GM23248 (cell line): ENCODE measurements around the gene GTF3C5. TPM values are rescaled to one million over a fixed set of nuclear protein-coding genes. Genes with fewer than 3 reads are reported as not detected.
"Not testable (repeated sequence)": the region's sequence is repeated elsewhere in the genome, so short reads cannot be mapped to it uniquely, and the experiment has no call there.

ENCODE experiments used
- DNase-seq: peaks from one replicate; pipeline ENCODE4 v3.0.0-alpha.2; 2015
- H2AFZ ChIP-seq: fragments of 200-600 bp; sonication (generic); 2 replicates; pipeline ENCODE4 v1.6.1; 2016; ENCODE audit warnings: antibody characterized with exemption
- H3F3A ChIP-seq: fragments of 200-600 bp; sonication (generic); 2 replicates; pipeline ENCODE4 v1.6.1; 2016; ENCODE audit warnings: mild to moderate bottlenecking, antibody characterized with exemption, mixed run types; ENCODE audit not compliant: insufficient read depth
- H3K27ac ChIP-seq: fragments of 200-600 bp; sonication (generic); 2 replicates; pipeline ENCODE4 v1.5.1; 2016; ENCODE audit warnings: mild to moderate bottlenecking
- H3K27me3 ChIP-seq: fragments of 200-600 bp; sonication (generic); replicated peaks from 2 replicates; pipeline ENCODE4 v1.6.1; 2016; ENCODE audit warnings: mild to moderate bottlenecking; ENCODE audit not compliant: insufficient read depth
- H3K36me3 ChIP-seq: fragments of 200-600 bp; sonication (generic); 2 replicates; pipeline ENCODE4 v1.6.1; 2016; ENCODE audit warnings: low read depth, mild to moderate bottlenecking
- H3K4me1 ChIP-seq: fragments of 200-600 bp; sonication (generic); 2 replicates; pipeline ENCODE4 v1.6.1; 2016; ENCODE audit warnings: mild to moderate bottlenecking; ENCODE audit not compliant: insufficient read depth
- H3K4me2 ChIP-seq: fragments of 200-600 bp; sonication (generic); one replicate; pipeline ENCODE4 v1.6.1; 2016; ENCODE audit warnings: mild to moderate bottlenecking; ENCODE audit not compliant: unreplicated experiment
- H3K4me3 ChIP-seq: fragments of 200-600 bp; sonication (generic); 2 replicates; pipeline ENCODE4 v1.5.1; 2016; ENCODE audit warnings: mild to moderate bottlenecking
- H3K79me2 ChIP-seq: fragments of 200-600 bp; sonication (generic); 2 replicates; pipeline ENCODE4 v1.6.1; 2016; ENCODE audit warnings: mild to moderate bottlenecking; ENCODE audit not compliant: insufficient read depth
- H3K9ac ChIP-seq: fragments of 200-600 bp; sonication (generic); 2 replicates; pipeline ENCODE4 v1.6.1; 2016; ENCODE audit warnings: mild to moderate bottlenecking
- H3K9me2 ChIP-seq: fragments of 200-600 bp; sonication (generic); 2 replicates; pipeline ENCODE4 v1.6.1; 2016; ENCODE audit warnings: mixed run types, mild to moderate bottlenecking, moderate library complexity; ENCODE audit not compliant: insufficient read depth
- H3K9me3 ChIP-seq: fragments of 200-600 bp; sonication (generic); one replicate; pipeline ENCODE4 v1.6.1; 2017; ENCODE audit warnings: low read depth
- H4K20me1 ChIP-seq: fragments of 200-600 bp; sonication (generic); 2 replicates; pipeline ENCODE4 v1.6.0; 2016; ENCODE audit not compliant: insufficient read depth
- EZH2 ChIP-seq: fragments of 200-600 bp; sonication (generic); IDR thresholded peaks from 2 replicates; pipeline ENCODE4 v1.6.1; 2018; ENCODE audit warnings: antibody characterized with exemption, mild to moderate bottlenecking; ENCODE audit not compliant: insufficient read depth, poor library complexity, severe bottlenecking
- EZH2phosphoT487 ChIP-seq: fragments of 200-600 bp; sonication (generic); IDR thresholded peaks from 2 replicates; pipeline ENCODE4 v1.6.1; 2018; ENCODE audit warnings: antibody characterized with exemption, moderate library complexity, mild to moderate bottlenecking, low read depth; ENCODE audit not compliant: insufficient read depth
- WGBS, 2 experiments: methylation state at CpG; one replicate each; pipeline ENCODE4 v1.1.6; 2015 to 2017; ENCODE audit warnings: low lambda C conversion rate in 2 of 2, low coverage in 1 of 2; ENCODE audit errors: missing lambda C conversion rate in 2 of 2; 5-methylcytosine and 5-hydroxymethylcytosine counted together
- in situ Hi-C: fragments of 300-500 bp; cut with MboI; formaldehyde crosslinking; loops from 2 replicates; pipeline ENCODE4 v1.15.0; 2020
- polyA plus RNA-seq: library from polyadenylated mRNA; unstranded; fragments of >200 nt; fragmentation: Nextera tagmentation; extraction: Ambion mirVana; gene quantifications from 2 replicates; pipeline ENCODE4 v1.2.1, GENCODE V29; 2016
- total RNA-seq: library from RNA; depleted of rRNA; stranded (reverse); fragments of >200 nt; shearing (Covaris generic); gene quantifications from 2 replicates; pipeline ENCODE4 v1.2.3, GENCODE V29; 2014

The GTF3C5 gene
- total and polyA plus RNA-seq, 2 experiments from 2014 or later, result 33.5 to 40.1 TPM

DNA sequence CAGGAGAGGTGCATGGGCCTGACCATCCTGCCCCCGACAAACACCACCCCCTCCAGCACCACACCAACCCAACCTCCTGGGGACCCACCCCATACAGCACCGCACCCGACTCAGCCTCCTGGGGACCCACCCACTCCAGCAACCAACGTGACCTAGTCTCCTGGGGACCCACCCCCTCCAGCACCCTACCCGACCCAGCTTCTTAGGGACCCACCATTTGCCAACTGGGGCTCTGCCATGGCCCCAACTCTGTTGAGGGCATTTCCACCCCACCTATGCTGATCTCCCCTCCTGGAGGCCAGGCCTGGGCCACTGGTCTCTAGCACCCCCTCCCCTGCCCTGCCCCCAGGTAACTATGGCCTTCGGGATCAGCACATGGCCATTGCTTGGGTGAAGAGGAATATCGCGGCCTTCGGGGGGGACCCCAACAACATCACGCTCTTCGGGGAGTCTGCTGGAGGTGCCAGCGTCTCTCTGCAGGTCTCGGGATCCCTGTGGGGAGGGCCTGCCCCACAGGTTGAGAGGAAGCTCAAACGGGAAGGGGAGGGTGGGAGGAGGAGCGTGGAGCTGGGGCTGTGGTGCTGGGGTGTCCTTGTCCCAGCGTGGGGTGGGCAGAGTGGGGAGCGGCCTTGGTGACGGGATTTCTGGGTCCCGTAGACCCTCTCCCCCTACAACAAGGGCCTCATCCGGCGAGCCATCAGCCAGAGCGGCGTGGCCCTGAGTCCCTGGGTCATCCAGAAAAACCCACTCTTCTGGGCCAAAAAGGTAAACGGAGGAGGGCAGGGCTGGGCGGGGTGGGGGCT is 35.6 kb downstream of the GTF3C5 start:
- H3K79me2 ChIP-seq, result no peaks in the 10 kb centered on the region
- H3F3A ChIP-seq, result no peaks in the 10 kb centered on the region
- no peak overlapping the region for H3K4me3 ChIP-seq
- H3K4me1 ChIP-seq, result no peaks in the 10 kb centered on the region
- no peaks in the 10 kb centered on the region for H3K36me3 ChIP-seq
- H3K9ac ChIP-seq, result no peak overlapping the region
- H3K9me2 ChIP-seq, result no peaks in the 10 kb centered on the region
- H2AFZ ChIP-seq, result no peak overlapping the region
- TF ChIP-seq EZH2phosphoT487, result no peak
- no peak for TF ChIP-seq EZH2
- no peak overlapping the region for H3K27ac ChIP-seq
- no peaks in the 10 kb centered on the region for H4K20me1 ChIP-seq
- H3K27me3 ChIP-seq, result no peaks in the 10 kb centered on the region
- no peak for DNase-seq
- no peak overlapping the region for H3K4me2 ChIP-seq
- H3K9me3 ChIP-seq, result no peaks in the 10 kb centered on the region
- 96 to 98% methylated on average over 14 to 25 of the region's 25 CpGs for WGBS, 2 experiments
- in situ Hi-C loops, result no loop called here

DNA sequence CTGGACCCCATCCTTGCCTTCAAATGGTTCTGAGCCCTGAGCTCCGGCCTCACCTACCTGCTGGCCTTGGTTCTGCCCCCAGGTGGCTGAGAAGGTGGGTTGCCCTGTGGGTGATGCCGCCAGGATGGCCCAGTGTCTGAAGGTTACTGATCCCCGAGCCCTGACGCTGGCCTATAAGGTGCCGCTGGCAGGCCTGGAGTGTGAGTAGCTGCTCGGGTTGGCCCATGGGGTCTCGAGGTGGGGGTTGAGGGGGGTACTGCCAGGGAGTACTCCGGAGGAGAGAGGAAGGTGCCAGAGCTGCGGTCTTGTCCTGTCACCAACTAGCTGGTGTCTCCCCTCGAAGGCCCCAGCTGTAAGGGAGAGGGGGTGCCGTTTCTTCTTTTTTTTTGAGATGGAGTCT is 36.2 kb downstream of the GTF3C5 start:
- Histone ChIP-seq H3K27me3 (no peaks in the 10 kb centered on the region), H3K27ac (no peak overlapping the region), H3F3A (no peaks in the 10 kb centered on the region), H3K4me1 (no peaks in the 10 kb centered on the region), H2AFZ (no peak overlapping the region), H3K36me3 (no peaks in the 10 kb centered on the region), H3K9ac (no peak overlapping the region), H3K79me2 (no peaks in the 10 kb centered on the region), H4K20me1 (no peaks in the 10 kb centered on the region), H3K9me3 (no peaks in the 10 kb centered on the region), H3K4me3 (no peak overlapping the region), H3K9me2 (no peaks in the 10 kb centered on the region), H3K4me2 (no peak overlapping the region)
- WGBS, 2 experiments, result 94 to 95% methylated on average over 10 to 11 of the region's 11 CpGs
- no peak for TF ChIP-seq EZH2phosphoT487
- TF ChIP-seq EZH2, result no peak
- DNase-seq, result no peak
- in situ Hi-C loops, result no loop called here

DNA sequence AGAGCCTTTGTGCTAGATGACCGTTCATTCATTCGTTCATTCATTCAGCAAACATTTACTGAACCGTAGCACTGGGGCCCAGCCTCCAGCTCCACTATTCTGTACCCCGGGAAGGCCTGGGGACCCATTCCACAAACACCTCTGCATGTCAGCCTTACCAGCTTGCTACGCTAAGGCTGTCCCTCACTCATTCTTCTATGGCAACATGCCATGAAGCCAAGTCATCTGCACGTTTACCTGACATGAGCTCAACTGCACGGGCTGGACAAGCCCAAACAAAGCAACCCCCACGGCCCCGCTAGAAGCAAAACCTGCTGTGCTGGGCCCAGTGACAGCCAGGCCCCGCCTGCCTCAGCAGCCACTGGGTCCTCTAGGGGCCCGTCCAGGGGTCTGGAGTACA is 37.0 kb downstream of the GTF3C5 start:
- in situ Hi-C loops, result no loop called here
- Histone ChIP-seq H3K27me3 (no peaks in the 10 kb centered on the region), H3K9me2 (no peaks in the 10 kb centered on the region), H4K20me1 (no peaks in the 10 kb centered on the region), H3K27ac (no peak overlapping the region), H3K4me3 (no peak overlapping the region), H3K4me2 (no peak overlapping the region), H3K9me3 (no peaks in the 10 kb centered on the region), H3F3A (no peaks in the 10 kb centered on the region), H2AFZ (no peak overlapping the region), H3K79me2 (no peaks in the 10 kb centered on the region), H3K9ac (no peak overlapping the region), H3K4me1 (no peaks in the 10 kb centered on the region), H3K36me3 (no peaks in the 10 kb centered on the region)
- no peak for TF ChIP-seq EZH2phosphoT487
- no peak for TF ChIP-seq EZH2
- no peak for DNase-seq
- WGBS, 2 experiments, result 89% methylated on average over 11 of the region's 11 CpGs

DNA sequence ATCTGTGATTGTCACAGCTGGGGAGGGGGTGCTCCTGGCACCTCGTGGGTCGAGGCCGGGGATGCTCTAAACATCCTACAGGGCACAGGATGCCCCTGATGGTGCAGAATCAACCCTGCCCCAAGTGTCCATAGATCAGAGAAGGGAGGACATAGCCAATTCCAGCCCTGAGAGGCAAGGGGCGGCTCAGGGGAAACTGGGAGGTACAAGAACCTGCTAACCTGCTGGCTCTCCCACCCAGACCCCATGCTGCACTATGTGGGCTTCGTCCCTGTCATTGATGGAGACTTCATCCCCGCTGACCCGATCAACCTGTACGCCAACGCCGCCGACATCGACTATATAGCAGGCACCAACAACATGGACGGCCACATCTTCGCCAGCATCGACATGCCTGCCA is 37.6 kb downstream of the GTF3C5 start:
- H3K9ac ChIP-seq, H3K27me3 ChIP-seq, H3K4me2 ChIP-seq, H3K9me2 ChIP-seq, H3K36me3 ChIP-seq, H3K4me1 ChIP-seq, in situ Hi-C loops, H3K27ac ChIP-seq, H3K79me2 ChIP-seq, DNase-seq, H3K9me3 ChIP-seq, H2AFZ ChIP-seq, H3K4me3 ChIP-seq, H3F3A ChIP-seq, H4K20me1 ChIP-seq: not testable (repeated sequence)
- 75 to 100% methylated on average over 3 to 4 of the region's 15 CpGs for WGBS, 2 experiments

DNA sequence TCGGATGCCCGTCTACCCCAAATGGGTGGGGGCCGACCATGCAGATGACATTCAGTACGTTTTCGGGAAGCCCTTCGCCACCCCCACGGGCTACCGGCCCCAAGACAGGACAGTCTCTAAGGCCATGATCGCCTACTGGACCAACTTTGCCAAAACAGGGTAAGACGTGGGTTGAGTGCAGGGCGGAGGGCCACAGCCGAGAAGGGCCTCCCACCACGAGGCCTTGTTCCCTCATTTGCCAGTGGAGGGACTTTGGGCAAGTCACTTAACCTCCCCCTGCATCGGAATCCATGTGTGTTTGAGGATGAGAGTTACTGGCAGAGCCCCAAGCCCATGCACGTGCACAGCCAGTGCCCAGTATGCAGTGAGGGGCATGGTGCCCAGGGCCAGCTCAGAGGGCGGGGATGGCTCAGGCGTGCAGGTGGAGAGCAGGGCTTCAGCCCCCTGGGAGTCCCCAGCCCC is 39.7 kb downstream of the GTF3C5 start:
- H4K20me1 ChIP-seq, H3K9me3 ChIP-seq, DNase-seq, H3K4me3 ChIP-seq, H3K36me3 ChIP-seq, H3K79me2 ChIP-seq, H3K9ac ChIP-seq, H3K27ac ChIP-seq, H3K9me2 ChIP-seq, H3K4me2 ChIP-seq, H3K27me3 ChIP-seq, H2AFZ ChIP-seq, in situ Hi-C loops: not testable (repeated sequence)
- WGBS, 2 experiments, result 87 to 89% methylated on average over 17 of the region's 17 CpGs
- peaks cover 16% of the 10 kb centered on the region for H3K4me1 ChIP-seq
- peaks cover 19% of the 10 kb centered on the region; the same call in 1 of the 2 replicates for H3F3A ChIP-seq

DNA sequence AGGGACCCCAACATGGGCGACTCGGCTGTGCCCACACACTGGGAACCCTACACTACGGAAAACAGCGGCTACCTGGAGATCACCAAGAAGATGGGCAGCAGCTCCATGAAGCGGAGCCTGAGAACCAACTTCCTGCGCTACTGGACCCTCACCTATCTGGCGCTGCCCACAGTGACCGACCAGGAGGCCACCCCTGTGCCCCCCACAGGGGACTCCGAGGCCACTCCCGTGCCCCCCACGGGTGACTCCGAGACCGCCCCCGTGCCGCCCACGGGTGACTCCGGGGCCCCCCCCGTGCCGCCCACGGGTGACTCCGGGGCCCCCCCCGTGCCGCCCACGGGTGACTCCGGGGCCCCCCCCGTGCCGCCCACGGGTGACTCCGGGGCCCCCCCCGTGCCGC is 40.2 kb downstream of the GTF3C5 start:
- H3K9me2 ChIP-seq, H3K4me3 ChIP-seq, DNase-seq, H2AFZ ChIP-seq, in situ Hi-C loops, H3K9ac ChIP-seq, H3K27ac ChIP-seq, H3K36me3 ChIP-seq, H3K27me3 ChIP-seq, H3K79me2 ChIP-seq, H4K20me1 ChIP-seq, H3K9me3 ChIP-seq, H3K4me2 ChIP-seq: not testable (repeated sequence)
- 93 to 95% methylated on average over 6 to 17 of the region's 31 CpGs for WGBS, 2 experiments
- Histone ChIP-seq H3K4me1 (peaks cover 19% of the 10 kb centered on the region), H3F3A (peaks cover 23% of the 10 kb centered on the region; the same call in 1 of the 2 replicates)
